ENCODE data around the gene HEPN1.

DNA sequence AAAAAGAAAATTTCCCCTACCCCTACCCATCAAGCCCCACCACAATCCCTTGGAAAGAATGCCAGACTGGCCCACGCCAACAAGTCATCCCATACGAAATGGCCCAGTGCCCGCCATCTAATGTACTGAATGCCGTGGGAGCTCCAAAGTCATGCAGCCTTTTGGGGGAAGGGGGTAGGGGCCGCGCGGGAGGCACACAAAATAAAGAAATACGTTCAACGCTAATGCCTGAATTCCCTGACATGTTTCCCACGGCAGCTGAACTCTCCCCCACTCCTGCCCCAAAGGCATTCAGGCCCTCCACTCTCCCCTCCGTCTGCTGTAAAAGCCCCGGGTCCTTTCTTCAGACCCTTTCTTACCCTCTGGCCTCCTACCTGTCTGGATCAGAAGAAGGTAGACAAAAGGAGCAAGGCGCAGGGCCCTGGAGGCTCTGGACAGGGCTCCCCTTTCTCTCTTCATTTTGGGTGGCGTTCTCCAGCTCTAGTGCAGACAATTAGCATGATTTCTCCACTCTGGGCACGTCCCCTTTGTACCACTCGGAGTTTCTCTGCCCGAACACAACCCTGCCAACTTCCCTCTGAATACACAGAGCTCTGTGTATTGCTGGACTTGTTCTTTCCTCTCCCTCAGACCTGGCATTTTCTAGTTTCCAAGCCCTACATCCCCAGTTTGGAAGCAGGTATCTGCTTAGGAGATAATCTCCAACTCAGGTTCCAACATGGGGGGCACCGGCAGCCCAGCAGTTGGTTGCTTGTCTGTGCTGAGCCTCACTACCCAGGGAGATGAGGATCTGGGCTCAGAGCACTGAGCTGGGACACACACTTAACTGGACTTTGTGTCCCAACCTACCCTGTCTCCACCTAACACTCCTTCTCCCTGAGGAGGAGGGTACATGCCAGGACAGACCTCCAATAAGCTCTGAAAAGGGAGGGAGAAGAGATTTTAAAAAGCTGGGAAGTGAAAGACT lies 16.8 kb downstream of the HEPN1 start, which contains the start of gene HEPACAM:
- no peak for TF ChIP-seq EZH2 (IDR thresholded peaks at IDR 0.05; ENCODE audit: borderline replicate concordance, low read length)
- TF ChIP-seq, protein P1, sequence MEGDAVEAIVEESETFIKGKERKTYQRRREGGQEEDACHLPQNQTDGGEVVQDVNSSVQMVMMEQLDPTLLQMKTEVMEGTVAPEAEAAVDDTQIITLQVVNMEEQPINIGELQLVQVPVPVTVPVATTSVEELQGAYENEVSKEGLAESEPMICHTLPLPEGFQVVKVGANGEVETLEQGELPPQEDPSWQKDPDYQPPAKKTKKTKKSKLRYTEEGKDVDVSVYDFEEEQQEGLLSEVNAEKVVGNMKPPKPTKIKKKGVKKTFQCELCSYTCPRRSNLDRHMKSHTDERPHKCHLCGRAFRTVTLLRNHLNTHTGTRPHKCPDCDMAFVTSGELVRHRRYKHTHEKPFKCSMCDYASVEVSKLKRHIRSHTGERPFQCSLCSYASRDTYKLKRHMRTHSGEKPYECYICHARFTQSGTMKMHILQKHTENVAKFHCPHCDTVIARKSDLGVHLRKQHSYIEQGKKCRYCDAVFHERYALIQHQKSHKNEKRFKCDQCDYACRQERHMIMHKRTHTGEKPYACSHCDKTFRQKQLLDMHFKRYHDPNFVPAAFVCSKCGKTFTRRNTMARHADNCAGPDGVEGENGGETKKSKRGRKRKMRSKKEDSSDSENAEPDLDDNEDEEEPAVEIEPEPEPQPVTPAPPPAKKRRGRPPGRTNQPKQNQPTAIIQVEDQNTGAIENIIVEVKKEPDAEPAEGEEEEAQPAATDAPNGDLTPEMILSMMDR (IDR thresholded peaks at IDR 0.05; ENCODE audit: low read length): no peak
